GDM1 (cell line): Measurements from ENCODE around the gene KNSTRN.

ENCODE experiments used
- DNase-seq: peaks from one replicate; lab custom pipeline; 2025; lab: John Stamatoyannopoulos, UW

KNSTRN gene

GRCh38 chr15:40399370-40399769 is 16.8 kb downstream of the KNSTRN start:
- no peak for DNase-seq

- peak; percentile 96 for DNase-seq
These were observed 23.2 kb downstream of the KNSTRN start, which contains the start of gene IVD for GRCh38 chr15:40405501-40406381. TSS of gene IVD (plus strand) at chr15:40405795. CDS start at chr15:40405828, 33 bp downstream.

- DNase-seq = no peak
These were observed 24.9 kb downstream of the KNSTRN start for GRCh38 chr15:40407330-40407990.

GRCh38 chr15:40409366-40409765 is 26.8 kb downstream of the KNSTRN start:
- DNase-seq = no peak

- no peak for DNase-seq
These were observed 28.0 kb downstream of the KNSTRN start for GRCh38 chr15:40410476-40410875.

GRCh38 chr15:40412095-40412759 is 29.7 kb downstream of the KNSTRN start:
- DNase-seq = no peak

GRCh38 chr15:40413036-40413435 is 30.5 kb downstream of the KNSTRN start:
- DNase-seq = no peak

GRCh38 chr15:40414816-40415215 is 32.3 kb downstream of the KNSTRN start:
- no peak for DNase-seq

- no peak for DNase-seq
These were observed 32.7 kb downstream of the KNSTRN start for GRCh38 chr15:40415226-40415625.

- no peak for DNase-seq
These were observed 33.5 kb downstream of the KNSTRN start for GRCh38 chr15:40416056-40416455.

- no peak for DNase-seq
These were observed 35.6 kb downstream of the KNSTRN start for GRCh38 chr15:40418126-40418525.

GRCh38 chr15:40420071-40420713 is 37.7 kb downstream of the KNSTRN start:
- no peak for DNase-seq

GRCh38 chr15:40420793-40421192 is 38.3 kb downstream of the KNSTRN start:
- DNase-seq = no peak

GRCh38 chr15:40421246-40422157 is 39.0 kb downstream of the KNSTRN start:
- DNase-seq = peak; percentile 69

GRCh38 chr15:40424483-40425115 is 42.1 kb downstream of the KNSTRN start:
- no peak for DNase-seq

GRCh38 chr15:40425681-40426080 is 43.2 kb downstream of the KNSTRN start:
- no peak for DNase-seq

GRCh38 chr15:40427188-40427587 is 44.7 kb downstream of the KNSTRN start:
- no peak for DNase-seq

GRCh38 chr15:40428185-40428584 is 45.7 kb downstream of the KNSTRN start:
- no peak for DNase-seq

GRCh38 chr15:40429068-40429710 is 46.7 kb downstream of the KNSTRN start:
- DNase-seq = no peak

- peak; percentile 50 for DNase-seq
These were observed 47.8 kb downstream of the KNSTRN start for GRCh38 chr15:40430271-40430805.
